GM10266 (cell line): ENCODE measurements around the gene EHBP1.

Source experiments
- DNase-seq: peaks from one replicate; pipeline ENCODE4 v3.0.0; 2012; ENCODE audit errors: extremely low spot score
- CTCF ChIP-seq: IDR thresholded peaks from 2 replicates; pipeline ENCODE4 v1.5.1; 2012; ENCODE audit warnings: mild to moderate bottlenecking, low read depth; ENCODE audit not compliant: control insufficient read depth, insufficient read depth; ENCODE audit errors: missing control alignments

Gene EHBP1

DNA sequence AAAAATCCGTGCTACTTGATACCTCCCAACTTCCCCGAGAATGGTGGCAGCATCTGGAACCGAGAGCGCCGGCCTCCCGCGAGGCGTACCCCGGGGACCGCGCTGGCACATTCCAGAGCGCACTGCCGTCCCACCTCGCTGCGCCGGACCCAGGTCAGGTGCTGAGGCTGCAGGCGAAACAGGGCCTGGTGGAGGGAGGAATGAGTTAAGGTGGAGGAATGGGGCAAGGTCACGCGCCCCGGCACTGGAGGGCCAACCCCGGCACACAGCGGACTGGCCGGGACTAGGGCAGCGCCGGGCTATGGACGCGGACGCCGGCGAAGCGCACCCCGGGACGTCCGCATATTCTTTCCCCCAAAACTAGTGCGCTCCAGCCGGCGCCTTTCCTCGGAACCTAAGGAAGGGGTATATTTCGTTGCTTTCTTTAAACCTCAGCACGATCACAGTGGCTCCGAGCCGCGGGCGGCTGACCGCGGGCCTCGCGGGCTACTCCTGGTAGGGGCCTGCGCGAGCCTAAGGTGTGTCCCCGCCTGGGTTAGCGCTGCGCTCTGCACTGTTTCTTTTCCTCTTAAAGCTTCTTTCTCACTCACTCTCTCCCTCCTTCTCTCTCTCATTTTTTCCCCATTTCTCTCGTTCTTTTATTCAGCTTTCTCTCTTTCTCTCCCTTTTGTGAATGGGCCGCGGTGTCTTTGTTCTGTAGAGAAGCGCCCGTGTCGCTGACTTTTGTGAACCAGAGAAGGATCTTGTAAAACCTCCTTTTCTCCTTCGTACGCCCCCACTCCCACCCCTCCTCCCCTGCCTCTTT, 343.1 kb downstream of the EHBP1 start:
- peak; percentile 26 for DNase-seq
- no peak for TF ChIP-seq CTCF

DNA sequence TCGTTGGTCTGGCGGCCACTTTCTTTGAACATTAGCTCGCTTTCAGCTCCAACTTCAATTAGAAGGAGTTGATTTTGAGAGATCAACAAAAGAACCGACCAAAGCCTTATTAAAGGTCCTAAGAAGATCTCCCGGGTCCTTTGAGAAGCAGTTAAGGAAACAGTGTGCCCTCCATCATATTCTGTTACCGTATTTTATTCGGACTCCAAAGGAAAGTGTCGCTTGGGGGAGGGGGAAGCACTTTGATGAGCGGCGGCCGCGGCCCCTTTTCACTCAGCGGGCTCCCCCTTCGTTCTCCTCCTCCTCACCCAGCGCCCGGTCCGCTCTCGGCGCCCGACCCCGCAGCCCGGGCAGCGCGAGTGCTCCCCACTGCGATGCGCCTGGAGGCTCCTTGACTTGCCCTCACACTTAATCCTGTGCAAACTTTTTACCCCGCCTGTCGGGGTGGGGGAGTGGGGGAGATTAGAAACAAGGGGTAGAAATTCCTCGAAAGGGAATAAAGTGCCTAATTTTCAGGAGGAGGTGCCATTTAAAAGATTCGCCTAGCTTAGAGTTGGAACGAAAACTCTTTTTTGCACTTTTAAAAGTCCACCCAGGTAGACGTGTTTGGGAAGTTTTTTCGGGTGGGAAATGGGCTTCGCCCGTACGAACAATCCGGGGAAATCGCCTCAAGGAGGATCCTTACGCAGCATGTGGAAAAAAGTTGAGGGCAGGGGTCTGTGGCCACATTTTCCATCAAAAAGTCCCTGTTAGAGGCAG, 343.9 kb downstream of the EHBP1 start:
- DNase-seq, result peak; percentile 34
- TF ChIP-seq CTCF, result no peak

DNA sequence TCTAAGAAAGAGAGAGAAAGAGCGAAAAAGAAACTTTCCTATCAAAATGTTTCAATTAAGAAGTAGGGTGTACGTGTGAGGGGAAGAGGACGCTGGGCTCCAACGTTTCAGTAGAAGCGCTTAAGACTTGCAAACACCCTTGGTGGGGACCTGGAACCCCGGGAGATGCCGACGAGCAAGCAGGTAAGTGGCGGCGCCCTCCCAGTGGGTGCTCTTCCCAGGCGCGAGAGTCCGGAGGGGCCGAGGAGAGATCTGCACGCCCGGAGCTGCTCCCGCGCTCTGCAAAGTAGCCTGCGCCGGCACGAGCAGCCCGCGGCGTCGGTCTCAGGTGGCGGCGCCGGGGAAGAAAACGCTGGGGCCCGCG, 344.4 kb downstream of the EHBP1 start:
- DNase-seq, result peak; percentile 70
- TF ChIP-seq CTCF, result no peak

DNA sequence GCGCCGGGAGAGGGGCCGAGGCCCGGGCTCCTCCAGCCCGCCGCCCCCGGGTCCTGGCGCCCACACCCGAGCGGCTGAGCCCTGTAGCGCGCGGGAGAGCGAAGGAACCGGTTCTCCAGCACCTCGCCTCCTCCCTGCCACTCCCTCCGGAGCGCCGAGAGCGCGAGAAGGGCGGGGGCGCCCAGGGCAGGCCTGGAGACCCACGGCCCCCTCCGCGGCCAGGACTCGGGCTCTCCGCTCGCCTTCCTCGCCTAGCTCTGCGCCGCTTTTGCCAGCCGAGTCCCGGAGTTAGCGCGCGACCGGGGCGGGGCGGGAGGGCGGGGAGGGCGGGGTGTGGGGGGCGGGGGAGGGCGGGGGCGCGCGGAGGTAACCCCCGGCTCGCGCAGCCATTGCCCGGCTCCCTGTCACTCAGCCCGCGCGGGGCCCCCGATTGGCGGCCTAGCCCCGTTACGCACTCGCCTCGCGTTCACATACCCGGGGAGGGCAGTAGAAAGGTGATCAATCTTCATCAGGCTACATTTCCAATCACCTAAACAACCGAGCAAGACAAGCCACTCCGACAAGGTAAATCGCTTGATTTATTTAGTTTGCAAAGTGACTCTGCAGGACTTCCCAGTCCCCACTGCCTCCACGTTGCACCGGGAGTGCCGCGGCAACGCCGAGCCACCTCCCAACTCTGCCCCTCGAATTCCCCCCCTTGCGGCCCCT, 345.0 kb downstream of the EHBP1 start, which contains the start of gene OTX1:
TSS of gene OTX1 (plus strand) at position 497 of the 708 bp plus-strand sequence. CDS start 2,161 bp downstream, outside the sequence.
- TF ChIP-seq CTCF, result no peak
- peak; percentile 95 for DNase-seq

- DNase-seq, result peak; percentile 48
- TF ChIP-seq CTCF, result no peak
Measured at GRCh38 chr2:63051042-63051794, 345.7 kb downstream of the EHBP1 start.

DNA sequence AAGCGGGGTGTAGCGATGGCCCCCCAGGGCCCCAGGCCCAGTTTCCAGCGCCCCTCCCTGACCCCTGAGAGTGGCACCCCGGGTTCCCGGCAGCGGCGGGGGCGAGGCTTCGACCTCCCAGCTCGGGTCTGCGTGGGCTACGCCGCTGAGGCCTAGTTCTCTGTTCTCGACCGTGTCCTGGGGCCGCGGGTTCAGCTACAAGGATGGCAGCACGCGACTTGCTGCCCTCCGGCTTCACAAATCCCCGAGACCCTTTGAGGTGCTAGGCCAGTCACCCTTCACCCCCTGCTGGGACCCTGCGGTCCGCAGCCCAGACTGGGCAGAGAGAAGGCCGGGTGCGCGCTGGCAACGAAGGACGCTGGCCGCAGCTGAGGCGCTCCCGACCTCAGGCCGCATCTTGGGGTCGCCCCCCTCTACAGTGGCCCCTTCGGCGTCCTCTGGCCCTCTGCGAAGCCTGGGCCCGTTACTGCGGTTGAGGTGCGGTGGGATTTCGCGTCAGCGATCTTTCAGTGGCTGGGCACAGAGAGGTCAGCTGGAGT, 346.4 kb downstream of the EHBP1 start:
- peak; percentile 27 for DNase-seq
- TF ChIP-seq CTCF, result no peak
